Large intestine (tissue), 12 donors: ENCODE results near the gene NCOA7. TPM values are rescaled to one million over a fixed set of nuclear protein-coding genes. Genes with fewer than 3 reads are reported as not detected.

Experiments
- DNase-seq, 2 donors: peaks; one replicate each; pipeline versions ENCODE4 v3.0.0 to v3.0.0-alpha.2; 2013
- H3K27ac ChIP-seq: one replicate; pipeline ENCODE4 v1.5.1; 2013; ENCODE audit warnings: low read length
- H3K27me3 ChIP-seq: 2 replicates; pipeline ENCODE4 v1.6.1; 2013; ENCODE audit warnings: low read length; ENCODE audit not compliant: control insufficient read depth, insufficient read depth
- H3K36me3 ChIP-seq: 2 replicates; pipeline ENCODE4 v1.6.1; 2013; ENCODE audit warnings: low read length; ENCODE audit not compliant: control insufficient read depth, insufficient read depth
- H3K4me1 ChIP-seq: one replicate; pipeline ENCODE4 v1.6.1; 2013; ENCODE audit warnings: low read length; ENCODE audit not compliant: control insufficient read depth, insufficient read depth
- H3K4me3 ChIP-seq: one replicate; pipeline ENCODE4 v1.5.1; 2013; ENCODE audit warnings: low read length
- H3K9me3 ChIP-seq: one replicate; pipeline ENCODE4 v1.6.1; 2013; ENCODE audit warnings: mild to moderate bottlenecking, low read depth, low read length, moderate library complexity; ENCODE audit not compliant: control insufficient read depth
- WGBS: methylation state at CpG from one replicate; pipeline ENCODE4 v1.1.5; 2013; ENCODE audit warnings: low lambda C conversion rate; ENCODE audit not compliant: insufficient coverage; 5-methylcytosine and 5-hydroxymethylcytosine counted together
- long read RNA-seq, 11 donors: transcript quantifications; one replicate each; lab custom pipeline, GENCODE V29; 2026
- polyA plus RNA-seq: library from polyadenylated mRNA; unstranded; fragments of 120-200 nt; gene quantifications from one replicate; pipeline ENCODE4 v1.2.1, GENCODE V29; 2013

Gene NCOA7
- polyA plus RNA-seq = 78.7 TPM
- long read RNA-seq, donor 1, partial matches to known transcripts = 0 of 3 reads
- long read RNA-seq, donor 1, other reads (novel, unspliced or antisense) = 0 of 3 reads
- long read RNA-seq, donor 2, partial matches to known transcripts = 13 of 16 reads
- long read RNA-seq, donor 2, other reads (novel, unspliced or antisense) = 0 of 16 reads
- long read RNA-seq, donor 3, partial matches to known transcripts = 10 of 19 reads
- long read RNA-seq, donor 3, other reads (novel, unspliced or antisense) = 0 of 19 reads
- long read RNA-seq, donor 4, partial matches to known transcripts = 0 of 1 reads
- long read RNA-seq, donor 4, other reads (novel, unspliced or antisense) = 0 of 1 reads
- long read RNA-seq, donor 5, partial matches to known transcripts = 0 of 1 reads
- long read RNA-seq, donor 5, other reads (novel, unspliced or antisense) = 0 of 1 reads
- long read RNA-seq, donor 6, transcript NCOA7-208 (6 exons, 3,133 nt) = major isoform, 11 of 12 reads
- long read RNA-seq, donor 6, partial matches to known transcripts = 0 of 12 reads
- long read RNA-seq, donor 6, other reads (novel, unspliced or antisense) = 0 of 12 reads
- long read RNA-seq, donor 7, partial matches to known transcripts = 16 of 17 reads
- long read RNA-seq, donor 7, other reads (novel, unspliced or antisense) = 0 of 17 reads
- long read RNA-seq, donor 8, full-length matches to known transcripts = 8 of 19 reads
- long read RNA-seq, donor 8, partial matches to known transcripts = 11 of 19 reads
- long read RNA-seq, donor 8, other reads (novel, unspliced or antisense) = 0 of 19 reads
- long read RNA-seq, donor 9, partial matches to known transcripts = 7 of 10 reads
- long read RNA-seq, donor 9, other reads (novel, unspliced or antisense) = 0 of 10 reads
- long read RNA-seq, donor 10, partial matches to known transcripts = 5 of 10 reads
- long read RNA-seq, donor 10, other reads (novel, unspliced or antisense) = 0 of 10 reads
- long read RNA-seq, donor 11, partial matches to known transcripts = 9 of 12 reads
- long read RNA-seq, donor 11, other reads (novel, unspliced or antisense) = 0 of 12 reads

- Histone ChIP-seq H3K4me3 (peak within 1 kb of the TSS; percentile 91), H3K27me3 (no peaks in the 10 kb centered on the region), H3K9me3 (no peaks in the 10 kb centered on the region), H3K4me1 (peaks cover 14% of the 10 kb centered on the region), H3K36me3 (no peaks in the 10 kb centered on the region), H3K27ac (peak within 1 kb of the TSS; percentile 97)
- WGBS = no CpG with 5 or more reads among the region's 100 CpGs
- peak; percentile 83 to 93 for DNase-seq
Observed at GRCh38 chr6:125790358-125791150, at the start of gene NCOA7. Gene NCOA7, plus strand, starts transcription at chr6:125790960. Its CDS starts 24,395 bp downstream, at chr6:125815355.

- 100% methylated on average over 1 of the region's 2 CpGs for WGBS
- no peaks in the 10 kb centered on the region for H3K9me3 ChIP-seq
- no peak overlapping the region for H3K4me3 ChIP-seq
- no peak overlapping the region for H3K27ac ChIP-seq
- no peaks in the 10 kb centered on the region for H3K4me1 ChIP-seq
- H3K27me3 ChIP-seq = peaks cover 30% of the 10 kb centered on the region
- no peak for DNase-seq
- H3K36me3 ChIP-seq = no peaks in the 10 kb centered on the region
Observed at GRCh38 chr6:125741336-125741735, 49.4 kb upstream of the NCOA7 start.

- Histone ChIP-seq H3K36me3 (no peaks in the 10 kb centered on the region), H3K4me1 (peaks cover 1% of the 10 kb centered on the region), H3K9me3 (no peaks in the 10 kb centered on the region), H3K27ac (no peak overlapping the region), H3K27me3 (peaks cover 37% of the 10 kb centered on the region), H3K4me3 (no peak overlapping the region)
- no peak for DNase-seq
- 87% methylated on average over 2 of the region's 2 CpGs for WGBS
Observed at GRCh38 chr6:125742024-125742423, 48.7 kb upstream of the NCOA7 start.

GRCh38 chr6:125742464-125743120 lies 48.2 kb upstream of the NCOA7 start:
- H3K4me1 ChIP-seq = peaks cover 6% of the 10 kb centered on the region
- H3K9me3 ChIP-seq = no peaks in the 10 kb centered on the region
- no peak overlapping the region for H3K4me3 ChIP-seq
- no peaks in the 10 kb centered on the region for H3K36me3 ChIP-seq
- WGBS = 42% methylated on average over 2 of the region's 5 CpGs
- peaks cover 43% of the 10 kb centered on the region for H3K27me3 ChIP-seq
- DNase-seq = no peak
- H3K27ac ChIP-seq = no peak overlapping the region

GRCh38 chr6:125743604-125744003 lies 47.2 kb upstream of the NCOA7 start:
- Histone ChIP-seq H3K27me3 (peaks cover 52% of the 10 kb centered on the region), H3K4me1 (peaks cover 9% of the 10 kb centered on the region), H3K4me3 (no peak overlapping the region), H3K27ac (no peak overlapping the region), H3K9me3 (no peaks in the 10 kb centered on the region), H3K36me3 (no peaks in the 10 kb centered on the region)
- WGBS = 80% methylated on average over 1 of the region's 2 CpGs
- DNase-seq = no peak

GRCh38 chr6:125745281-125746018 lies 45.3 kb upstream of the NCOA7 start:
- no CpG with 5 or more reads among the region's 6 CpGs for WGBS
- H3K27ac ChIP-seq = no peak overlapping the region
- H3K36me3 ChIP-seq = no peaks in the 10 kb centered on the region
- no peak for DNase-seq
- peaks cover 65% of the 10 kb centered on the region for H3K27me3 ChIP-seq
- no peaks in the 10 kb centered on the region for H3K9me3 ChIP-seq
- no peak overlapping the region for H3K4me3 ChIP-seq
- H3K4me1 ChIP-seq = peaks cover 14% of the 10 kb centered on the region

- no peak overlapping the region for H3K27ac ChIP-seq
- H3K4me1 ChIP-seq = peaks cover 14% of the 10 kb centered on the region
- DNase-seq = no peak
- H3K9me3 ChIP-seq = no peaks in the 10 kb centered on the region
- no peak overlapping the region for H3K4me3 ChIP-seq
- WGBS = 33% methylated on average over 2 of the region's 5 CpGs
- no peaks in the 10 kb centered on the region for H3K36me3 ChIP-seq
- peaks cover 71% of the 10 kb centered on the region for H3K27me3 ChIP-seq
Observed at GRCh38 chr6:125746019-125746414, 44.7 kb upstream of the NCOA7 start.

- H3K36me3 ChIP-seq = no peaks in the 10 kb centered on the region
- peak; percentile 26 to 80 for DNase-seq
- H3K27ac ChIP-seq = no peak overlapping the region
- peaks cover 77% of the 10 kb centered on the region for H3K27me3 ChIP-seq
- H3K9me3 ChIP-seq = no peaks in the 10 kb centered on the region
- peaks cover 14% of the 10 kb centered on the region for H3K4me1 ChIP-seq
- peak overlapping the region; percentile 36 for H3K4me3 ChIP-seq
- 0% methylated on average over 2 of the region's 32 CpGs for WGBS
Observed at GRCh38 chr6:125746731-125747588, 43.8 kb upstream of the NCOA7 start.
